H1 (cell line): ENCODE results near the gene MYL2. TPM values are rescaled to one million over a fixed set of nuclear protein-coding genes. Genes with fewer than 3 reads are reported as not detected.

Experiments used
- CEBPB ChIP-seq: IDR thresholded peaks from 2 replicates; pipeline ENCODE4 v1.6.1; 2012; ENCODE audit warnings: low read depth, low read length
- EZH2 ChIP-seq: fragments of 200-600 bp; sonication (generic); IDR thresholded peaks from 2 replicates; pipeline ENCODE4 v1.7.1; 2012; ENCODE audit warnings: low read depth, mild to moderate bottlenecking, moderate library complexity, low read length, inconsistent platforms; ENCODE audit not compliant: severe bottlenecking
- SIX5 ChIP-seq: IDR thresholded peaks from 2 replicates; pipeline ENCODE4 v1.6.1; 2011; ENCODE audit warnings: mild to moderate bottlenecking, low read depth, low read length
- SUZ12 ChIP-seq: fragments of 200-600 bp; sonication (generic); IDR thresholded peaks from 2 replicates; pipeline ENCODE4 v1.6.1; 2012; ENCODE audit warnings: mild to moderate bottlenecking, inconsistent platforms, low read length, moderate library complexity, mixed read lengths
- ZNF274 ChIP-seq: IDR thresholded peaks from 2 replicates; pipeline ENCODE4 v1.7.0; 2012; ENCODE audit warnings: low read length, borderline replicate concordance; ENCODE audit errors: extremely low read depth
- polyA plus RNA-seq, 7 experiments: library from polyadenylated mRNA; depleted of rRNA in 3 of 7; stranded (reverse) in 5 of 7; unstranded in 2 of 7; fragments of >200 nt in 5 of 7; fragments of 200-250 nt in 2 of 7; gene quantifications; 1 replicate in 5 of 7; 2 replicates in 1 of 7; 4 replicates in 1 of 7; pipeline versions ENCODE4 v1.2.1 to v1.2.3, GENCODE V29; 2011 to 2013; ENCODE audit warnings: missing spikeins in 2 of 7, mixed read lengths in 2 of 7
- total RNA-seq: library from RNA; stranded (reverse); fragmentation: NEBNext Ultra II Directional; extraction: Animal tissue kit (Norgen Biotek cat#: 25700); gene quantifications from 2 replicates; pipeline ENCODE4 v1.2.1, GENCODE V29; 2021

The MYL2 gene
- total and polyA plus RNA-seq, 2 of the 8 experiments (the other 6 are each of a cell fraction or from before 2014, with no cell fraction given) = not detected

DNA sequence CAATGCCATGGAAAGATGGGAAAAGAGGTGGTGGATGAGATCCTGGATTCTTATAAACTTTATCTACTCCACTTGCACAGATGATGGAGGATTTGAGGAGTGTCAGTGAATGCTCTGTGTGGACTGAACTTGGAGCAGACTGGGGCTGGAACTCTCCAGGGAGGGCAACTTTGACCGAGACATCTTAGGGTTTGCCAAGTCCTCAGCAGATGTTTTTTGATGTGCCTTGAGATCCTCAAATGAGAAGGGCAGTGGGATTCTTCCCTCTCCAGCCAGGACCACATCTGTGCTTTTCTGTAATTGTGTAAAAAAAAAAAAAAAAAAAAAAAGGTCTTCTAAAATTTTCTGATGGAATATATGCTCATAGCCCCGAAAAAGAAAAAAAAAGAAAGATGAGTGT lies 23.0 kb upstream of the MYL2 start (continued):
- no peak for TF ChIP-seq ZNF274
- TF ChIP-seq SUZ12 = no peak
- TF ChIP-seq SIX5 = no peak
- no peak for TF ChIP-seq CEBPB
- TF ChIP-seq EZH2 = no peak
